Measurements from ENCODE around the gene NR4A2. TPM values are rescaled to one million over a fixed set of nuclear protein-coding genes. Genes with fewer than 3 reads are reported as not detected.

The NR4A2 gene
- total and polyA plus RNA-seq, 2 donors (not counting 3 experiments of a cell fraction or from before 2014, with no cell fraction given): 1.0 to 1.9 TPM

DNA sequence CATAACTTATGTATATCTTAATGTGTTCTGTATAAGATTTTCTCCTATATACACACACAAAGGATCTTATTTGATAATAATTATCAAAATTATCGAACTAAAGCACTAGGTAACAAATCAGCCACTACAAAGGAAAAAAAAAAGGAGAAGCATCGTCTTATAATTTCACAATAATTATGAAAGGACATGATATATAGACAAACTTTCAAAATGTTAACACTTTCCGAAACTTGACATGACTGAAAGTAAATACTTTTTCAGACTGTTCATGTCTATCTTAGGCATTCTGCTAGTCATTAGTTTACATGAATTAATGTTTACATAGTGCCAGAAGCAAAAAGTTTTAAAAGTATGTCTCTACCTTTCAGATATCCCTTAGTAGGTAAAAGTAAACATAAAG, 7.3 kb upstream of the NR4A2 start:
- Histone ChIP-seq H2AFZ (ENCODE audit: low read depth, low read length) (no peak overlapping the region), H3K27ac (ENCODE audit: insufficient read depth, low read depth, low read length) (no peak overlapping the region), H3K9me3 (replicated peaks; ENCODE audit: control insufficient read depth, insufficient read depth, low read length) (no peaks in the 10 kb centered on the region), H3K9ac (replicated peaks; ENCODE audit: extremely low read depth, insufficient read depth, low read length) (no peak overlapping the region), H3K4me3 (replicated peaks in 1 of 3; ENCODE audit: insufficient read depth in 1 of 3, low read depth in 1 of 3, low read length in 3 of 3) (no peak overlapping the region), H3K9me1 (replicated peaks; ENCODE audit: control insufficient read depth, extremely low read depth, insufficient read depth, low read length) (no peaks in the 10 kb centered on the region), H3K36me3 (ENCODE audit: control insufficient read depth in 2 of 2, extremely low read depth in 1 of 2, insufficient read depth in 2 of 2, low read length in 2 of 2) (no peaks in the 10 kb centered on the region), H4K20me1 (replicated peaks; ENCODE audit: control insufficient read depth, extremely low read depth, insufficient read depth, low read length) (no peaks in the 10 kb centered on the region), H3K4me1 (ENCODE audit: control insufficient read depth, extremely low read depth, insufficient read depth, low read length) (peaks cover 16% of the 10 kb centered on the region), H3K4me2 (ENCODE audit: insufficient read depth, low read length) (no peak overlapping the region), H3K27me3 (ENCODE audit: control insufficient read depth in 2 of 2, insufficient read depth in 2 of 2, low read length in 2 of 2) (no peaks in the 10 kb centered on the region), H3K79me2 (ENCODE audit: control insufficient read depth, insufficient read depth, low read length) (no peaks in the 10 kb centered on the region)
- no peak for TF ChIP-seq MYC (IDR thresholded peaks at IDR 0.05; ENCODE audit: low read depth, low read length)
- TF ChIP-seq GATA2 (IDR thresholded peaks at IDR 0.05; ENCODE audit: insufficient read depth, insufficient read length, low read depth, low read length): no peak
- TF ChIP-seq POLR2A (IDR thresholded peaks at IDR 0.05; ENCODE audit: low read depth, low read length): no peak
- no peak for TF ChIP-seq EZH2 (IDR thresholded peaks at IDR 0.05; ENCODE audit: borderline replicate concordance, low read depth, low read length, severe bottlenecking)
- TF ChIP-seq FOS (IDR thresholded peaks at IDR 0.05; ENCODE audit: borderline replicate concordance, insufficient read depth, low read length): no peak
- no peak for TF ChIP-seq POLR2AphosphoS5 (IDR thresholded peaks at IDR 0.05; ENCODE audit: insufficient read depth, low read depth, low read length)
- TF ChIP-seq, protein P1, sequence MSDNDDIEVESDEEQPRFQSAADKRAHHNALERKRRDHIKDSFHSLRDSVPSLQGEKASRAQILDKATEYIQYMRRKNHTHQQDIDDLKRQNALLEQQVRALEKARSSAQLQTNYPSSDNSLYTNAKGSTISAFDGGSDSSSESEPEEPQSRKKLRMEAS (IDR thresholded peaks at IDR 0.05; ENCODE audit: insufficient read depth, insufficient read length): no peak
- TF ChIP-seq, protein P2, sequence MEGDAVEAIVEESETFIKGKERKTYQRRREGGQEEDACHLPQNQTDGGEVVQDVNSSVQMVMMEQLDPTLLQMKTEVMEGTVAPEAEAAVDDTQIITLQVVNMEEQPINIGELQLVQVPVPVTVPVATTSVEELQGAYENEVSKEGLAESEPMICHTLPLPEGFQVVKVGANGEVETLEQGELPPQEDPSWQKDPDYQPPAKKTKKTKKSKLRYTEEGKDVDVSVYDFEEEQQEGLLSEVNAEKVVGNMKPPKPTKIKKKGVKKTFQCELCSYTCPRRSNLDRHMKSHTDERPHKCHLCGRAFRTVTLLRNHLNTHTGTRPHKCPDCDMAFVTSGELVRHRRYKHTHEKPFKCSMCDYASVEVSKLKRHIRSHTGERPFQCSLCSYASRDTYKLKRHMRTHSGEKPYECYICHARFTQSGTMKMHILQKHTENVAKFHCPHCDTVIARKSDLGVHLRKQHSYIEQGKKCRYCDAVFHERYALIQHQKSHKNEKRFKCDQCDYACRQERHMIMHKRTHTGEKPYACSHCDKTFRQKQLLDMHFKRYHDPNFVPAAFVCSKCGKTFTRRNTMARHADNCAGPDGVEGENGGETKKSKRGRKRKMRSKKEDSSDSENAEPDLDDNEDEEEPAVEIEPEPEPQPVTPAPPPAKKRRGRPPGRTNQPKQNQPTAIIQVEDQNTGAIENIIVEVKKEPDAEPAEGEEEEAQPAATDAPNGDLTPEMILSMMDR (IDR thresholded peaks at IDR 0.05; ENCODE audit: extremely low read depth in 1 of 2, insufficient read depth in 1 of 2, low read depth in 1 of 2, low read length in 2 of 2): no peak
- no peak for TF ChIP-seq JUN (IDR thresholded peaks at IDR 0.05; ENCODE audit: borderline replicate concordance, insufficient read depth, insufficient read length, low read depth)
- FAIRE-seq (no peak), DNase-seq (ENCODE audit: low read depth, low spot score) (no peak)
- ChIA-PET CTCF (no interaction called here), POLR2A (no interaction called here)
- intact Hi-C loops (cut with micrococcal nuclease) (loop anchor here (5.0 to 10.0 kb wide), 2 partner anchors 125 to 552 kb away; no protein-coding TSS in a partner anchor), dilution Hi-C loops (cut with MboI; ENCODE audit: extremely low pct_ligation_motif_present, low sequenced_read_pairs) (no loop called here)
- BruUV-seq (replicated peaks): no TSS peak

Measured in endothelial cell of umbilical vein (primary cell).